ENCODE measurements around the gene DMD. TPM values are rescaled to one million over a fixed set of nuclear protein-coding genes. Genes with fewer than 3 reads are reported as not detected.
"Not testable (repeated sequence)": the region's sequence is repeated elsewhere in the genome, so short reads cannot be mapped to it uniquely, and the experiment has no call there.

DMD gene
- total RNA-seq, 2 donors from 2014 or later, result 0.43 to 2.0 TPM

- no peaks in the 10 kb centered on the region for H3K9me3 Mint-ChIP-seq
- no peak for ATAC-seq
- H3K36me3 Mint-ChIP-seq, result no peaks in the 10 kb centered on the region
- H3K27ac Mint-ChIP-seq, result no peak overlapping the region
- no peak for DNase-seq (ENCODE audit: low spot score in 2 of 2)
Observed at GRCh38 chrX:31420711-31421151, 1790.6 kb downstream of the DMD start.

GRCh38 chrX:31420302-31420701 is 1791.0 kb downstream of the DMD start:
- H3K36me3 Mint-ChIP-seq, result no peaks in the 10 kb centered on the region
- no peaks in the 10 kb centered on the region for H3K9me3 Mint-ChIP-seq
- H3K27ac Mint-ChIP-seq, result no peak overlapping the region
- no peak for DNase-seq (ENCODE audit: low spot score in 2 of 2)
- ATAC-seq, result no peak

GRCh38 chrX:31397119-31397518 is 1814.2 kb downstream of the DMD start:
- H3K9me3 Mint-ChIP-seq, result no peaks in the 10 kb centered on the region
- DNase-seq (ENCODE audit: low spot score in 2 of 2) (no peak), ATAC-seq (no peak)
- no peaks in the 10 kb centered on the region for H3K36me3 Mint-ChIP-seq
- no peak overlapping the region for H3K27ac Mint-ChIP-seq

- ATAC-seq (no peak), DNase-seq (ENCODE audit: low spot score in 2 of 2) (no peak)
- H3K36me3 Mint-ChIP-seq, result no peaks in the 10 kb centered on the region
- H3K27ac Mint-ChIP-seq, result no peak overlapping the region
- H3K9me3 Mint-ChIP-seq, result peaks cover 3 to 5% of the 10 kb centered on the region in 2 donors
Observed at GRCh38 chrX:31392513-31392912, 1818.8 kb downstream of the DMD start.

- DNase-seq (ENCODE audit: low spot score in 2 of 2) (no peak), ATAC-seq (no peak)
- Mint-ChIP-seq H3K36me3 (no peaks in the 10 kb centered on the region), H3K9me3 (peaks cover 3 to 5% of the 10 kb centered on the region in 2 donors), H3K27ac (no peak overlapping the region)
Observed at GRCh38 chrX:31388946-31389345, 1822.4 kb downstream of the DMD start.

- ATAC-seq (no peak), DNase-seq (ENCODE audit: low spot score in 2 of 2) (no peak)
- Mint-ChIP-seq H3K27ac (no peak overlapping the region), H3K9me3 (no peaks in the 10 kb centered on the region), H3K36me3 (no peaks in the 10 kb centered on the region)
Observed at GRCh38 chrX:31384471-31384870, 1826.9 kb downstream of the DMD start.

- Mint-ChIP-seq H3K9me3 (no peaks in the 10 kb centered on the region), H3K27ac (no peak overlapping the region), H3K36me3 (no peaks in the 10 kb centered on the region)
- ATAC-seq (no peak), DNase-seq (ENCODE audit: low spot score in 2 of 2) (no peak)
Observed at GRCh38 chrX:31383991-31384390, 1827.4 kb downstream of the DMD start.

- not testable (repeated sequence) for H3K36me3 Mint-ChIP-seq; H3K27ac Mint-ChIP-seq; H3K9me3 Mint-ChIP-seq; DNase-seq (ENCODE audit: low spot score in 2 of 2); ATAC-seq
Observed at GRCh38 chrX:31378973-31379372, 1832.4 kb downstream of the DMD start.

GRCh38 chrX:31377821-31378220 is 1833.5 kb downstream of the DMD start:
- DNase-seq (ENCODE audit: low spot score in 2 of 2); H3K27ac Mint-ChIP-seq: not testable (repeated sequence)

GRCh38 chrX:31376408-31377022 is 1834.8 kb downstream of the DMD start:
- no peak for ATAC-seq
- Mint-ChIP-seq H3K9me3 (no peaks in the 10 kb centered on the region), H3K36me3 (no peaks in the 10 kb centered on the region), H3K27ac (no peak overlapping the region)
- DNase-seq (ENCODE audit: low spot score in 2 of 2), result no peak

More at GRCh38 chrX:31377821-31378220, 1833.5 kb downstream of the DMD start:
- H3K9me3 Mint-ChIP-seq, ATAC-seq, H3K36me3 Mint-ChIP-seq: not testable (repeated sequence)

- no peak for DNase-seq (ENCODE audit: low spot score in 2 of 2)
- H3K36me3 Mint-ChIP-seq, result no peaks in the 10 kb centered on the region
- H3K27ac Mint-ChIP-seq, result no peak overlapping the region
- ATAC-seq, result no peak
- H3K9me3 Mint-ChIP-seq, result no peaks in the 10 kb centered on the region
Observed at GRCh38 chrX:31374786-31375185, 1836.6 kb downstream of the DMD start.

GRCh38 chrX:31371956-31372355 is 1839.4 kb downstream of the DMD start:
- Mint-ChIP-seq H3K36me3 (no peaks in the 10 kb centered on the region), H3K9me3 (no peaks in the 10 kb centered on the region), H3K27ac (no peak overlapping the region)
- ATAC-seq (no peak), DNase-seq (ENCODE audit: low spot score in 2 of 2) (no peak)

- no peaks in the 10 kb centered on the region for H3K9me3 Mint-ChIP-seq
- DNase-seq (ENCODE audit: low spot score in 2 of 2), result no peak
Observed at GRCh38 chrX:31367816-31368215, 1843.5 kb downstream of the DMD start.

GRCh38 chrX:31366041-31366440 is 1845.3 kb downstream of the DMD start:
- no peaks in the 10 kb centered on the region for H3K36me3 Mint-ChIP-seq
- no peak for ATAC-seq
- H3K27ac Mint-ChIP-seq, result no peak overlapping the region

More at GRCh38 chrX:31367816-31368215, 1843.5 kb downstream of the DMD start:
- Mint-ChIP-seq H3K27ac (no peak overlapping the region), H3K36me3 (no peaks in the 10 kb centered on the region)
- ATAC-seq, result no peak

GRCh38 chrX:31356275-31357212 is 1854.8 kb downstream of the DMD start:
- ATAC-seq (no peak), DNase-seq (ENCODE audit: low spot score in 2 of 2) (no peak)
- Mint-ChIP-seq H3K27ac (no peak overlapping the region), H3K36me3 (no peaks in the 10 kb centered on the region), H3K9me3 (no peaks in the 10 kb centered on the region)

More at GRCh38 chrX:31366041-31366440, 1845.3 kb downstream of the DMD start:
- no peaks in the 10 kb centered on the region for H3K9me3 Mint-ChIP-seq
- DNase-seq (ENCODE audit: low spot score in 2 of 2), result no peak

GRCh38 chrX:31355206-31355955 is 1856.0 kb downstream of the DMD start:
- Mint-ChIP-seq H3K9me3 (no peaks in the 10 kb centered on the region), H3K36me3 (no peaks in the 10 kb centered on the region)
- no peak for ATAC-seq

GRCh38 chrX:31353095-31353494 is 1858.3 kb downstream of the DMD start:
- no peaks in the 10 kb centered on the region for H3K36me3 Mint-ChIP-seq
- H3K9me3 Mint-ChIP-seq, result no peaks in the 10 kb centered on the region
- no peak for ATAC-seq
- DNase-seq (ENCODE audit: low spot score in 2 of 2), result no peak
- H3K27ac Mint-ChIP-seq, result no peak overlapping the region

More at GRCh38 chrX:31355206-31355955, 1856.0 kb downstream of the DMD start:
- no peak overlapping the region for H3K27ac Mint-ChIP-seq
- no peak for DNase-seq (ENCODE audit: low spot score in 2 of 2)
